H54 (cell line): ENCODE results near the gene PRSS58.

Experiments used
- DNase-seq: peaks from one replicate; pipeline ENCODE4 v3.0.0; 2011; ENCODE audit warnings: low spot score, mixed read lengths; ENCODE audit not compliant: insufficient read length
- FAIRE-seq: peaks from 3 replicates; lab custom pipeline; 2011; peaks lifted over from hg19 to GRCh38; lab: Jason Lieb, UNC
- POLR2A ChIP-seq: IDR thresholded peaks from 2 replicates; pipeline ENCODE4 v1.6.1; 2011; ENCODE audit warnings: low read depth, mild to moderate bottlenecking, low read length

PRSS58 gene

GRCh38 chr7:142257958-142258357, at the start of gene PRSS58:
Gene PRSS58 (minus strand): TSS chr7:142258058. CDS start chr7:142257707, 351 bp downstream.
- no peak for TF ChIP-seq POLR2A
- DNase-seq (no peak), FAIRE-seq (no peak)

- FAIRE-seq: no peak
- DNase-seq: no peak
- TF ChIP-seq POLR2A: no peak
These were observed 49.5 kb upstream of the PRSS58 start for GRCh38 chr7:142307246-142307900.

- DNase-seq (no peak), FAIRE-seq (no peak)
- no peak for TF ChIP-seq POLR2A
These were observed 45.8 kb upstream of the PRSS58 start for GRCh38 chr7:142303650-142304049.

- no peak for FAIRE-seq
- no peak for TF ChIP-seq POLR2A
- DNase-seq: no peak
These were observed 44.2 kb upstream of the PRSS58 start for GRCh38 chr7:142301923-142302550.

GRCh38 chr7:142301299-142301698, 43.4 kb upstream of the PRSS58 start:
- FAIRE-seq: no peak
- no peak for DNase-seq
- no peak for TF ChIP-seq POLR2A

- DNase-seq: peak; percentile 39
- FAIRE-seq: no peak
- no peak for TF ChIP-seq POLR2A
These were observed 42.8 kb upstream of the PRSS58 start for GRCh38 chr7:142300689-142301088.

- FAIRE-seq (no peak), DNase-seq (no peak)
- no peak for TF ChIP-seq POLR2A
These were observed 41.5 kb upstream of the PRSS58 start for GRCh38 chr7:142299237-142299781.

- DNase-seq (no peak), FAIRE-seq (no peak)
- TF ChIP-seq POLR2A: no peak
These were observed 40.8 kb upstream of the PRSS58 start for GRCh38 chr7:142298627-142299026.

GRCh38 chr7:142298009-142298408, 40.2 kb upstream of the PRSS58 start:
- FAIRE-seq (no peak), DNase-seq (peak; percentile 11)
- no peak for TF ChIP-seq POLR2A

- TF ChIP-seq POLR2A: no peak
- no peak for DNase-seq
- no peak for FAIRE-seq
These were observed 22.4 kb upstream of the PRSS58 start for GRCh38 chr7:142280263-142280662.

- no peak for FAIRE-seq
- TF ChIP-seq POLR2A: no peak
- no peak for DNase-seq
These were observed 21.7 kb upstream of the PRSS58 start for GRCh38 chr7:142279601-142280000.

- no peak for TF ChIP-seq POLR2A
- DNase-seq (no peak), FAIRE-seq (no peak)
These were observed 17.2 kb upstream of the PRSS58 start for GRCh38 chr7:142275028-142275427.

- DNase-seq (no peak), FAIRE-seq (no peak)
- TF ChIP-seq POLR2A: no peak
These were observed 15.0 kb upstream of the PRSS58 start for GRCh38 chr7:142272841-142273240.

GRCh38 chr7:142263598-142264380, 5.9 kb upstream of the PRSS58 start:
- no peak for FAIRE-seq
- no peak for TF ChIP-seq POLR2A

More at GRCh38 chr7:142263598-142264380, 5.9 kb upstream of the PRSS58 start:
- no peak for DNase-seq
